ENCODE results near the gene AXIN1. TPM values are rescaled to one million over a fixed set of nuclear protein-coding genes. Genes with fewer than 3 reads are reported as not detected.
A peak's percentile ranks its signal among the peaks of the same experiment; 100 is the strongest.

AXIN1 gene
- total RNA-seq, 1 experiment from 2014 or later: 42.0 TPM

DNA sequence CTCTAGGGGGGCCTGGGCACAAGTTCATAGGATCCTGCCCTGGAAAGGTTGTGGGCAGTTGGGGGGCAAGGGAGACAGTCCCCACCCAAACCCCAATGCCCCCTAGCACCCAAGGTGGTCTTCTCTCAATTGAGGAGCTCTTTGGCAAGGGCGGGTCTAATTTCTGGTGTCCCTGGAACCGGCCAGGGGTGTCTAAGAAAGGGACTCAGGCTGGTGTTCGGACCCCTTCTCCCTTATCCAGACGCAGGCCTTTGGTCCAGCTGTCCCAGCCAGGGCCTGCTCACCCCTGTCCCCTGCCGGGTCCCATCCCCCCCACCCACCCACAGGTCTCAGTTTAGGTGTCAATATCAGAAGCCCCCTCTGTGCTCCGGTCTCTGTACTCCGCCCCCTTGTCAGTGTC lies 73.0 kb downstream of the AXIN1 start:
- Histone ChIP-seq H2AFZ (no peak overlapping the region), H3K27me3 (ENCODE audit: insufficient read depth, low read depth) (peaks cover 12% of the 10 kb centered on the region; the same call in 1 of the 2 replicates), H4K20me1 (ENCODE audit: insufficient read depth) (no peaks in the 10 kb centered on the region), H3K4me1 (replicated peaks; ENCODE audit: insufficient read depth) (no peaks in the 10 kb centered on the region), H3K4me2 (no peak overlapping the region), H3K36me3 (ENCODE audit: low read depth) (no peaks in the 10 kb centered on the region), H3F3A (ENCODE audit: insufficient read depth, low read depth) (peaks cover 12% of the 10 kb centered on the region; the same call in 1 of the 2 replicates), H3K9me2 (ENCODE audit: insufficient read depth) (no peaks in the 10 kb centered on the region), H3K9me3 (ENCODE audit: insufficient read depth, low read depth) (no peaks in the 10 kb centered on the region), H3K4me3 (no peak overlapping the region), H3K27ac (no peak overlapping the region), H3K79me2 (ENCODE audit: low read depth) (no peaks in the 10 kb centered on the region)
- intact Hi-C loops (cut with micrococcal nuclease; ENCODE audit: unreplicated experiment): no loop called here
- BruUV-seq (replicated peaks): no TSS peak
- ChIA-PET POLR2A (ENCODE audit: unreplicated experiment) (interaction anchor here (0.6 to 0.7 kb wide), 2 partner anchors 10 to 237 kb away, joined by 3 to 5 read pairs; no protein-coding TSS in a partner anchor), CTCF (no interaction called here)
- no peak for DNase-seq
- TF ChIP-seq, protein P1, sequence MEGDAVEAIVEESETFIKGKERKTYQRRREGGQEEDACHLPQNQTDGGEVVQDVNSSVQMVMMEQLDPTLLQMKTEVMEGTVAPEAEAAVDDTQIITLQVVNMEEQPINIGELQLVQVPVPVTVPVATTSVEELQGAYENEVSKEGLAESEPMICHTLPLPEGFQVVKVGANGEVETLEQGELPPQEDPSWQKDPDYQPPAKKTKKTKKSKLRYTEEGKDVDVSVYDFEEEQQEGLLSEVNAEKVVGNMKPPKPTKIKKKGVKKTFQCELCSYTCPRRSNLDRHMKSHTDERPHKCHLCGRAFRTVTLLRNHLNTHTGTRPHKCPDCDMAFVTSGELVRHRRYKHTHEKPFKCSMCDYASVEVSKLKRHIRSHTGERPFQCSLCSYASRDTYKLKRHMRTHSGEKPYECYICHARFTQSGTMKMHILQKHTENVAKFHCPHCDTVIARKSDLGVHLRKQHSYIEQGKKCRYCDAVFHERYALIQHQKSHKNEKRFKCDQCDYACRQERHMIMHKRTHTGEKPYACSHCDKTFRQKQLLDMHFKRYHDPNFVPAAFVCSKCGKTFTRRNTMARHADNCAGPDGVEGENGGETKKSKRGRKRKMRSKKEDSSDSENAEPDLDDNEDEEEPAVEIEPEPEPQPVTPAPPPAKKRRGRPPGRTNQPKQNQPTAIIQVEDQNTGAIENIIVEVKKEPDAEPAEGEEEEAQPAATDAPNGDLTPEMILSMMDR (conservative IDR thresholded peaks at IDR 0.05): no peak
- TF ChIP-seq EZH2 (IDR thresholded peaks at IDR 0.05; ENCODE audit: low read depth): no peak

DNA sequence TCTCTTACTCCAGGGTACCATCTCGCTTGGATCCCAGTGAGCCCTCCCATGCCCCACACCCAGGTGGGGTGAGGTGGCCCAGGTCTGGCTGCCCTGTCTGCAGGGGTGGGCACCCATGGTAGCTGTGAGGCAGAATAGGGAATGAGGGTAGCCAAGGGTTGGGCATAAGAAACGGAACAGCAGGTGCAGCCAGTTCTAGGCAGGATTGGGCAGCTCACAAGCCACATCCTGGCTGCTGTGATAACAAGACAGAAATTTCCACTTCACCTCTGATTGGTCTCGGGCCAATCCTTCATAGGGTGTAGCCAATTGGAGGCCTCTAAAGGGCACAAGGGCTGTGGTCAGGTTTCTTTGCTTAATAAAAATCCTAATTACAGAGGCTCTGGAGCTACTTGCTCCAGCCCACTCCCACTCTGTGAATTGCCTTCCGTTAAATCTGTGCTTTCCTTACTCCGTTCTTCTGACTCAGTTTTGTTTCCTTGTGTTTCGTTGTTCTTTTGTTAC lies 73.6 kb downstream of the AXIN1 start:
- H3K4me2 ChIP-seq: no peak overlapping the region
- H3K27me3 ChIP-seq (ENCODE audit: insufficient read depth, low read depth): peaks cover 12% of the 10 kb centered on the region; the same call in 1 of the 2 replicates
- H3K9me3 ChIP-seq (ENCODE audit: insufficient read depth, low read depth): no peaks in the 10 kb centered on the region
- H4K20me1 ChIP-seq (ENCODE audit: insufficient read depth): no peaks in the 10 kb centered on the region
- H2AFZ ChIP-seq: no peak overlapping the region
- H3K9me2 ChIP-seq (ENCODE audit: insufficient read depth): no peaks in the 10 kb centered on the region
- peaks cover 12% of the 10 kb centered on the region; the same call in 1 of the 2 replicates for H3F3A ChIP-seq (ENCODE audit: insufficient read depth, low read depth)
- H3K79me2 ChIP-seq (ENCODE audit: low read depth): no peaks in the 10 kb centered on the region
- BruUV-seq (replicated peaks): no TSS peak
- POLR2A ChIA-PET (ENCODE audit: unreplicated experiment): interaction anchor here (0.5 to 0.7 kb wide), 3 partner anchors 10 to 238 kb away, joined by 3 to 5 read pairs (median 3); no protein-coding TSS in a partner anchor
- DNase-seq: peak; percentile 39 to 58
- no peaks in the 10 kb centered on the region for H3K36me3 ChIP-seq (ENCODE audit: low read depth)
- CTCF ChIA-PET: interaction anchor here (0.6 kb wide), 1 partner anchor 15 kb away, joined by 9 read pairs; no protein-coding TSS in a partner anchor
- intact Hi-C loops (cut with micrococcal nuclease; ENCODE audit: unreplicated experiment): no loop called here
- no peaks in the 10 kb centered on the region for H3K4me1 ChIP-seq (replicated peaks; ENCODE audit: insufficient read depth)
- no peak for TF ChIP-seq EZH2 (IDR thresholded peaks at IDR 0.05; ENCODE audit: low read depth)
- TF ChIP-seq, protein P1 (conservative IDR thresholded peaks at IDR 0.05): no peak
- no peak overlapping the region for H3K27ac ChIP-seq
- no peak overlapping the region for H3K4me3 ChIP-seq

- Histone ChIP-seq H3F3A (ENCODE audit: insufficient read depth, low read depth) (peaks cover 17% of the 10 kb centered on the region; the same call in 1 of the 2 replicates), H3K4me1 (replicated peaks; ENCODE audit: insufficient read depth) (no peaks in the 10 kb centered on the region), H4K20me1 (ENCODE audit: insufficient read depth) (no peaks in the 10 kb centered on the region), H3K79me2 (ENCODE audit: low read depth) (no peaks in the 10 kb centered on the region), H2AFZ (no peak overlapping the region), H3K9me2 (ENCODE audit: insufficient read depth) (no peaks in the 10 kb centered on the region), H3K4me2 (no peak overlapping the region), H3K27ac (no peak overlapping the region), H3K9me3 (ENCODE audit: insufficient read depth, low read depth) (no peaks in the 10 kb centered on the region), H3K27me3 (ENCODE audit: insufficient read depth, low read depth) (peaks cover 14% of the 10 kb centered on the region), H3K36me3 (ENCODE audit: low read depth) (no peaks in the 10 kb centered on the region), H3K4me3 (no peak overlapping the region)
- DNase-seq: no peak
- POLR2A ChIA-PET (ENCODE audit: unreplicated experiment): no interaction called here
- BruUV-seq (replicated peaks): no TSS peak
- TF ChIP-seq EZH2 (IDR thresholded peaks at IDR 0.05; ENCODE audit: low read depth): no peak
- CTCF ChIA-PET: no interaction called here
- intact Hi-C loops (cut with micrococcal nuclease; ENCODE audit: unreplicated experiment): no loop called here
These were observed 76.0 kb downstream of the AXIN1 start for GRCh38 chr16:276426-277077.

All from PC-9 (cell line).